Retinal pigment epithelial cell (primary cell): ENCODE results near the gene KDM7A.

Source experiments
- DNase-seq: peaks from one replicate; pipeline ENCODE4 v3.0.0-alpha.2; 2010; ENCODE audit warnings: low read depth
- H3K4me3 ChIP-seq: 2 replicates; pipeline ENCODE4 v1.5.1; 2011; ENCODE audit warnings: mild to moderate bottlenecking, low read length, control low read depth, moderate library complexity
- TF ChIP-seq, protein P1 (sequence below): conservative IDR thresholded peaks from 2 replicates; pipeline ENCODE4 v1.5.1; 2011; ENCODE audit warnings: low read depth, low read length, control low read depth, inconsistent platforms

Gene KDM7A

DNA sequence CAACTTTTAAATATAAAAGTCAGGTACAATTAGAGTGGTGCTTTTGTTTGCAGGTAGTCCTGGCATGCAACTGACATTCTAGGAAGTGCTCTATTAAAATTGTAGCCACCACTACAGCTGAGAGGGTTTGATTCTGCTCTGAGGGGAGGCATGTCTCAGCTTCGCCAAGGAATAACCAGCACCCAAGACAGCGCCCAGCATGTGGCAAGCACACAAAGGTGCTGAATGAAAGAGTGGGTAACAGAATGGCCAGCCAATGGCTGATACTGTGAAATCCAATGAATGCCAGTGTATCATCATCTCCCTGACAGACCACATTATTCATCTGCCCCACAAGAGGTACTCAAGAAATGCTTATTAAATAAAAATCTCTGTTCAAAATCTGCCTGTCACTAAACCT, 121.0 kb downstream of the KDM7A start:
- TF ChIP-seq, protein P1, sequence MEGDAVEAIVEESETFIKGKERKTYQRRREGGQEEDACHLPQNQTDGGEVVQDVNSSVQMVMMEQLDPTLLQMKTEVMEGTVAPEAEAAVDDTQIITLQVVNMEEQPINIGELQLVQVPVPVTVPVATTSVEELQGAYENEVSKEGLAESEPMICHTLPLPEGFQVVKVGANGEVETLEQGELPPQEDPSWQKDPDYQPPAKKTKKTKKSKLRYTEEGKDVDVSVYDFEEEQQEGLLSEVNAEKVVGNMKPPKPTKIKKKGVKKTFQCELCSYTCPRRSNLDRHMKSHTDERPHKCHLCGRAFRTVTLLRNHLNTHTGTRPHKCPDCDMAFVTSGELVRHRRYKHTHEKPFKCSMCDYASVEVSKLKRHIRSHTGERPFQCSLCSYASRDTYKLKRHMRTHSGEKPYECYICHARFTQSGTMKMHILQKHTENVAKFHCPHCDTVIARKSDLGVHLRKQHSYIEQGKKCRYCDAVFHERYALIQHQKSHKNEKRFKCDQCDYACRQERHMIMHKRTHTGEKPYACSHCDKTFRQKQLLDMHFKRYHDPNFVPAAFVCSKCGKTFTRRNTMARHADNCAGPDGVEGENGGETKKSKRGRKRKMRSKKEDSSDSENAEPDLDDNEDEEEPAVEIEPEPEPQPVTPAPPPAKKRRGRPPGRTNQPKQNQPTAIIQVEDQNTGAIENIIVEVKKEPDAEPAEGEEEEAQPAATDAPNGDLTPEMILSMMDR: no peak
- no peak overlapping the region for H3K4me3 ChIP-seq
- no peak for DNase-seq

DNA sequence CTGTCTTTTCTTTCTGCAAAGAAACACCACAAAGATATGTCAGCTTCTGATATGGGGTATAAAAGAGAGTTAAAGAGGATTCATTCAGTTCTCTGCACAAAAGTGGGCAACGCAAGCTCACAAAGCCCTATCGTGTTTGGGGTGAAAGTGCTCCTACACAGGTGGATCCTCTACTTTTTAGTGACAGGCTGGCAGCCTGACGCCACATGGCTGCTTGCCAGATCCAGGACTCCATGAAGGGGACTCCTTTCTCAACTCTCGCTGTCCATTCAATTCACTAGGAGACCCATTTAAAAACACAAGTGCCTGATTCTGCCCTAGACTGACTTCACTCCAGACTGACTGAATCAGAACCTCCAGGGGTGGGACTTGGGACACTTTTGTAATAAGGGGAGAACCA, 122.0 kb downstream of the KDM7A start:
- TF ChIP-seq, protein P1: no peak
- no peak for DNase-seq
- no peak overlapping the region for H3K4me3 ChIP-seq

DNA sequence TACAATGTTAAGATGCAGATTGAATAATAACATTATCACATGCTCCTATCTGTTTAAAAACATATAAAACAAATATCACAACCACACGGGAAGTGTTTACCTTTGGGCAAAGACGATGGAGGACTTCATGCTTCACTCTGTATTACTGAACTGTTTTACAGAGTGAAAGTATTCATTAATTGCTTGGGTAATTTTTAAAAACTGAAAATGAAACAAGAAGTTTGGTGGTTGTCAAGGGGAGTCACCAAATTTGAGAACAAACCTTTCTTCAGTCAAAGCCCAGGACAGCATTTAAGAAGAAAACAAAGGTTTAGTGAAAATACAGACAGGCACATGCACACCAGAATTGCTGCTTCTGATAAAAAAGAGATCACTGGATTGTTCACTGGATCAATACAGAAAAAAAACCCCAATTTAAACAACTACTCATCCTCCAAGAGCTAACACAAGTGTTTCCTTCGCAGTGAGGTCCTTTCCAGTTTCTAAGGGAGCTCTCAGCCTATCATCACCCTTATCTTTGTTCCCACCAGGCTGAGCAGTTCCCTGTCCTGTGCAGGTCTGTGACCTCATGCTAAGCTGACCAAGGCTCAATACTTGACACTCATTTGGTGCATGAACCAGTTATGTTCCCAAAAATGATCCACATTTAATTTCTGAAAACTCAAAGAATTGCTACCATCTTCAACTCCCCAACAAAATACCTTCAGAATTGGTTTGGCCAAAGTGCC, 122.8 kb downstream of the KDM7A start:
- DNase-seq: no peak

DNA sequence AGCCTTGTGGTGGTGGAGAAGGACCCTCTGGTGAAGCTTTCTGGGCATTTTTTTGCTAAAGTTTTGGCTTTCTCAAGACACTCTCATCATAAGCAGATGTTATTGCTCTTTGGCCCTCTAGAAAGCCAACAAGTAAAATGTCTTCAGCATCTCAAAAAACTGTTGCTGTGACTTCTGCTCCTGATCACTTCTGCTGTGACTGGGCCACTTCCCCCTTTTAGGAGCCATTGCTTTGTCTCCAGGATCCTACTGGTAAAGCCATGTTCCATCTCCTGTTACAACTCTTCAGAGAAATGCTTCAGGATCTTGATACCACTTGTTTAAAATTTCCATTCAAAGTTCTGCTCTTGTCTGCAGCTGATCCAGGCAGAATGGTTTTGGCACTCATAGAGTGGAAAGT, 125.0 kb downstream of the KDM7A start:
- TF ChIP-seq, protein P1: no peak
- DNase-seq: no peak
- no peak overlapping the region for H3K4me3 ChIP-seq

More for the DNA sequence above, 122.8 kb downstream of the KDM7A start:
- TF ChIP-seq, protein P1: no peak
- H3K4me3 ChIP-seq: no peak overlapping the region

DNA sequence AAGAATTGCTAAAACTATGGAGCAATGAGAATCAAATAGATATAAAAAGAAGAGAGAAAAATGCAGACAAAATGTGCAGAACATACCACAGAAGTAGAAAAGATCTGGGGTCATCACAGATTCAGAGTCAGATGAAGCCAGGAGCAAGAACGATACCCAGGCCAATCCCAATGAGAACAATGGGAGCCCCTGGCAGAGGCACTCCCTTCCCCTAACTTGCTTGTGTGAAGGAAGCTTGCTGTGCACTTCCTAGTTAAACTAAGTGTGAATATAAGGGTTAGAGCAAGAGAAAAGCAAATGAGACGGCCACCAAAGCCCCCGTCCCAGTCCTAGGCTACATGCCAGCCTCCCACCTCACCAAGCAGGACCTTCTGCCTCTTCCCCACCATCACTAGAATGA, 126.7 kb downstream of the KDM7A start:
- no peak for DNase-seq
- TF ChIP-seq, protein P1: no peak
- no peak overlapping the region for H3K4me3 ChIP-seq

DNA sequence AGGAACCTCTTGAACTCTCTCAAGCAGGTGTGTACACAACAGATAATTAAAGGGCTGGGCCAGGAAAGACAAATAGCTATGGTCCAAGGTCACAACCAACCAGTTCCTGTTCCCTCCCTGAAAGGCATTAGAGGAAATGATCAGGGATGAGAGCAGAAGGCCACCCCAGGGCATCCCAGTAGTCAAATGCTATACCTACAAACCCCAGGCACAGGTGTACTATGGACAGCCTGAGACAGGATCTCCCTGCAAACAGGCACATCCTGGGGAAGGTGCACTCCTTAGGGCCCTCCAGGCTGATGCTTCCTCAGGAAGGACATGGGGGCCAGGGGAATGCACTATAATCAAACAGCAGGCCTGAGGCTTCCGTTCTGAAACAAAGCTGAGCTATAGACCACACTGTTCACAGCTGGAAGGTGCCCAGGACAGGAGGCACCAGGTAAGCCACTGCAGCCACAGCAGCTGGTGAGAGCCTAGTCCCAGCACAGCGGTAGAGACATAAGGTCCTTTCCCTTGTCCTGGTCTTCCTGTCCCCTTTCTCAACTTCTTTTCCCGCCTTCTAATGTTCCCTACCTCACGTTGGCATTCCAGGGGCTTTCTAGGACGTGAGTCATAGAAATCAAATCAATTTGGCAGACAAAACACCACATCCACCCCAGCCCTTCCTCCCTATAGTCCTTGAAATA, 127.3 kb downstream of the KDM7A start:
- H3K4me3 ChIP-seq: no peak overlapping the region
- TF ChIP-seq, protein P1: no peak
- DNase-seq: no peak

DNA sequence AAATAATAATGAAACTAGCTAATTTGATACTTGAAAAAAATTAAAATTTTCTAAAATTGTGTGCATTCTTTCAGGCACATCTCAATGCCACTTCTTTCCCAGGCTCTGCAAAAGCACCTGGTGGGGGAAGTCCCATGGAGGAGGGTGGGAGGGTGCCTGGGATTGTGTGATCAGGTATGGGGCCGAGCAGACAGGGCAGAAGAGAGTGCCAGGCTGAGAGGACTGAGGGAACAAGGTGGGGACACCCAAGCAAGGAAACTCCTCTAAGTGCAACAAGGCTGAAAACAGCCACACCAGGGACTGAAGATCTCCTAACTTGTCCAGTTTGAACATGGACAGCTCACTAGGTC, 127.8 kb downstream of the KDM7A start:
- H3K4me3 ChIP-seq: no peak overlapping the region
- TF ChIP-seq, protein P1: no peak
- no peak for DNase-seq
